ENCODE results near the gene ERC2.
A peak's percentile ranks its signal among the peaks of the same experiment; 100 is the strongest.
"Not testable (repeated sequence)": the region's sequence is repeated elsewhere in the genome, so short reads cannot be mapped to it uniquely, and the experiment has no call there.

Gene ERC2

DNA sequence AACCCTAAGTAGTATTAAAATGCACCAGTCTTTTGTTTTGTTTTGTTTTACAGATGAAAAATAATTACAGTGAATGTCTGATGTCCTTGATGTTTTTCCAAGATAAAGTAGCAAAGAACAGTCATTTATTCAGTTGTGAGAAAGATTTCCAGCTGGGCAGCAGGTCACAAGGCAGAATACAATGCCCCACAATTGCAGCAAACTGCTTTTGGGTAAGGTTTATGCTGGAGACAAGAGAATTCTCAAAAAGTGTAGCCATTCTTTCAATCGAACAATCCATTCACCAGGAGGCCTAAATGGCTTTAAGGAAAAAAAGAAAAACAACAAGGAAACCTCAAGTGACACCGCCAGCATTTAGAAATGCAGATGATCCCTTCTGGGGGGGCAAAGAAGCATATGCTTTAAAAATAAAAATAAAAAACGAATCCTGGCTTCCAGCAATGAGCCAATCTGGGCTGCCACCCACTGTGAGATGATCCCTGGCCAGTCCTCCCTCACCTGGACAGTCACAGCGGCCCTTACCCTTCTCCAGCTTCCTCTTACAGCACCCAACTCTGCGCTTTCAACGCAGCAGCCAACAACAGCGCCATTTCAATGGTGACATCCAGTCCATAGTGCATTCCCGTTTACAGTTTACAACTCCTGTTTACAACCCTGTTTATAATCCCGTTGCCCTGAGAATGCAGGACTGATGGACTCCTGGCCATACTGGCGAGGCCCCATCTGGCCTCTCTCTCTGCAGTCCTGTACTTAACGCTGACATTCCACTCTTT lies 955.5 kb downstream of the ERC2 start:
- TF ChIP-seq, protein P1, sequence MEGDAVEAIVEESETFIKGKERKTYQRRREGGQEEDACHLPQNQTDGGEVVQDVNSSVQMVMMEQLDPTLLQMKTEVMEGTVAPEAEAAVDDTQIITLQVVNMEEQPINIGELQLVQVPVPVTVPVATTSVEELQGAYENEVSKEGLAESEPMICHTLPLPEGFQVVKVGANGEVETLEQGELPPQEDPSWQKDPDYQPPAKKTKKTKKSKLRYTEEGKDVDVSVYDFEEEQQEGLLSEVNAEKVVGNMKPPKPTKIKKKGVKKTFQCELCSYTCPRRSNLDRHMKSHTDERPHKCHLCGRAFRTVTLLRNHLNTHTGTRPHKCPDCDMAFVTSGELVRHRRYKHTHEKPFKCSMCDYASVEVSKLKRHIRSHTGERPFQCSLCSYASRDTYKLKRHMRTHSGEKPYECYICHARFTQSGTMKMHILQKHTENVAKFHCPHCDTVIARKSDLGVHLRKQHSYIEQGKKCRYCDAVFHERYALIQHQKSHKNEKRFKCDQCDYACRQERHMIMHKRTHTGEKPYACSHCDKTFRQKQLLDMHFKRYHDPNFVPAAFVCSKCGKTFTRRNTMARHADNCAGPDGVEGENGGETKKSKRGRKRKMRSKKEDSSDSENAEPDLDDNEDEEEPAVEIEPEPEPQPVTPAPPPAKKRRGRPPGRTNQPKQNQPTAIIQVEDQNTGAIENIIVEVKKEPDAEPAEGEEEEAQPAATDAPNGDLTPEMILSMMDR (conservative IDR thresholded peaks at IDR 0.05; ENCODE audit: low read length) = no peak
- no peak for DNase-seq (ENCODE audit: low read depth)
- no peak overlapping the region for H3K4me3 ChIP-seq (ENCODE audit: low read length)

DNA sequence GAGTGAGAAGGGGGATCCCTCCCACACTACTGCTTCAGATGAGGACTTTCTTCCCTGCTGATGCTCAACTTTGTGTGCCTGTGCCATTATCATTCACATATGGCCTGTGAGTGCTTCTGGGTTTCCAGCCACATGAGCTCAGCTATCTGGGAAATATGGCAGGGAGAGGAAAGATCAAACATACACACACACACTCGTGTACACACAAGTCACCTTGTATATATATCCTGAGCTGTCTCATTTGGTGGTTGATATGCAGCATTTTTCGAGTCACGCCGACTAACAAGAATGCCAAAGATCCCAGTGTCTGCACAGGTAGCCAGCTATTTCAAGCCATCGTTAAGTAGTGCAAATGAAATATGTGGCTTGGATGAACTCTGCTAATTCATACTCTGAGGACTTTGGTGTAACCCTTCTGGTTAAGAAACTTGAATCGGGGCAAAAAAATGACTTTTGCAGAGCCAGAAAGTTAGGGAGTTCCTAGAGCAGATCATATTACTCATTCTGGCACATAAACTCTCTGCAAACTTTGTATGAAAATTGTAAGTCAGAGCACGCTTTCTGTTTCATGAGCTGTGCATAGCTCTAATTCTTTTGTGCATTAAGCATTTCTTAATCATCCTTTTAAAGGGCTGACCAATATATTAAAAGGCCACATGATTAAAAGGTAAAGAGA lies 956.2 kb downstream of the ERC2 start:
- DNase-seq (ENCODE audit: low read depth) = peak; percentile 86
- no peak overlapping the region for H3K4me3 ChIP-seq (ENCODE audit: low read length)
- TF ChIP-seq, protein P1 (conservative IDR thresholded peaks at IDR 0.05; ENCODE audit: low read length) = no peak

DNA sequence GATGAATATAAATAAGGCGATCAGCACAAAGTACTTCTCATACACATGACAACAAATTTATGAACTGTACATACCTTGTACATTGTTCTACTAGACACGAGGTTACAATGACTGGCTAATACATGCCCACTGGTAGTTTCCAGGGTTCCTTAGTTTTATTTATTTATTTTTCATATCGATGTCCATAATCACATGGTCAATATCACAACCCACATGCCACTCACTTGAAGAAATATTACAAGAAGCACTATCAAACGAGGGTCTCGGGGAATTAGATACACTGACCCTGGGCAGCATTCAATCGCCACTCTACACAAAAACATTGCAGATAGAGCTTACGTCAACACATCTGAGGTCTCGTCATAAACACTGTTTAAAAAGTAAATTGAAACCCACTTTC lies 959.9 kb downstream of the ERC2 start:
- no peak overlapping the region for H3K4me3 ChIP-seq (ENCODE audit: low read length)
- DNase-seq (ENCODE audit: low read depth) = no peak
- TF ChIP-seq, protein P1 (conservative IDR thresholded peaks at IDR 0.05; ENCODE audit: low read length) = no peak

DNA sequence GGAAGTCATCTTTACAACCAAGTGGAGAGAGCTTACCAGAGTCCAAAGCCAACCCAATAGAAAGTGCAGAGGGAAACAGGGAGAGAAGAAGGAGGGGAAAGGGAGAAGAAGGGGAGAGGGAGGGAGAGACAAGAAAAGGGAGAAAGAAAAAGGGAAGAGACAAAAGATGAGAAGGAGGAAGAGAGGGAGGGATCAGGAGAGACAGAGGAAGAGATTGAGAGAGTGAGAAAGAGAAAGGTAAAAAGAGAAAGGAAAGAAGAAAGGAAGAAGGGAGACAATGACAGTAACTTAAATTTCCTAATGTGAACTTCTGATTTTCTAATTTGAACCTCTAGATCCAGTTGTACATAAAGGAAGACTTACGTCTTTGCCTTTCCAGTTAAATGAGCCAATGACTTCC lies 960.5 kb downstream of the ERC2 start:
- TF ChIP-seq, protein P1 (conservative IDR thresholded peaks at IDR 0.05; ENCODE audit: low read length) = no peak
- no peak overlapping the region for H3K4me3 ChIP-seq (ENCODE audit: low read length)
- no peak for DNase-seq (ENCODE audit: low read depth)

DNA sequence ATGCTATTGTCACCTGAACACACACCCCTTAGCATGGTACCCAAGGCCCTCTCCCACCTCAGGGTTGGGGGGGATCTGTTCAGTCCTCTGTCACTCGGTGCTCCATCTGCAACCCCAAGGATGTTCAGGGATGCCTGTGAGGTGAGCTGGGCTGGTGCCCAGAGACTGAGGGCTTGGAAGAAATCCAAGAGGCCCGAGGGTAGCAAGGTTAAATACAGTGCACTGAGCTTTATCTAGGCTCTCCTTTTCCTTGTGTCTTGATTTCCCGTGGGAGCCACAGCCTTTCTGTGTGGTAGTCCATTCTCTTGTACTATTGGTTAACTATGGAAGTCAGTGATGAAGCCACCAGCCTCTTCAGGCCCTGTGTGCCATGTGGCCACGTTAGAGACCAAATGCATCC lies 962.5 kb downstream of the ERC2 start:
- TF ChIP-seq, protein P1 (conservative IDR thresholded peaks at IDR 0.05; ENCODE audit: low read length) = no peak
- DNase-seq (ENCODE audit: low read depth) = no peak
- H3K4me3 ChIP-seq (ENCODE audit: low read length) = no peak overlapping the region

DNA sequence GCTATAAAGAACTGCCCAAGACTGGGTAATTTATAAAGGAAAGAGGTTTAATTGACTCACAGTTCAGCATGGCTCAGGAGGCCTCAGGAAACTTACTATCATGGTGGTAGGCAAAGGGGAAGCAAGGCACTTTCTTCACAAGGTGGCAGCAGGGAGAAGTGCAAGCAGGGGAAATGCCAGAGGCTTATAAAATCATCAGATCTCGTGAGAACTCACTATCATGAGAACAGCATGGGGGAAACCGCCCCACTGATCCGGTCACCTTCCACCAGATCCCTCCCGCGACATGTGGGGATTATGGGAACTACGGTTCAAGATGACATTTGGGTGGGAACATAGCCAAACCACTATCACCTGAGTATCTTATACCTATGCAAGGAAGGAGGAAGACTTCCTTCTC lies 963.2 kb downstream of the ERC2 start:
- H3K4me3 ChIP-seq (ENCODE audit: low read length); DNase-seq (ENCODE audit: low read depth): not testable (repeated sequence)
- TF ChIP-seq, protein P1 (conservative IDR thresholded peaks at IDR 0.05; ENCODE audit: low read length) = peak; percentile 41

DNA sequence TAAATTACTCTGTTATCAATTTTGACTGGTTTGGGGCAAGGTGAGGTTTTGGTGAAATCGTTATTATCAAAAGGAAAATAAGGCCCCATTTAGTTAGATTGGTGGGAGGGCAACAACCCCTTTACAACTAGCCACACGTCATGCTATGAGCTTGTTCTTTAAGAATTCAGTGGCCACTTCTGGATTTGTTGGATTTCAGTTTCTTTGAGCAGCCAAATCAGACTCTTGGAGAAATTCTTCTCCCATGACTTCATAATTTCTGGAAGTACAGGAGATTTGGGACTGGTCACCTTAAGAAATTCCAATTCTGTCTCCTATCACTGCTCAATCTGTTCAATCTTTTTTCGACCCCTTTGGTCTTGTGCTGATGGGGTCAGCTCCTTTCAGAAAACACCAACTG lies 966.4 kb downstream of the ERC2 start:
- DNase-seq (ENCODE audit: low read depth) = peak; percentile 47
- TF ChIP-seq, protein P1 (conservative IDR thresholded peaks at IDR 0.05; ENCODE audit: low read length) = no peak
- no peak overlapping the region for H3K4me3 ChIP-seq (ENCODE audit: low read length)
